CD4-positive, alpha-beta T cell (primary cell): ENCODE data around the gene SLC28A1. TPM values are rescaled to one million over a fixed set of nuclear protein-coding genes. Genes with fewer than 3 reads are reported as not detected.

ENCODE experiments used
- ATAC-seq: fragments of 200-7000 bp; cut with Tn5 transposase; one replicate; pipeline ENCODE4 v1.10.0; 2022; ENCODE audit warnings: mild to moderate bottlenecking; ENCODE audit not compliant: poor library complexity
- CTCF ChIA-PET: fragments of 350-600 bp; sonication (Branson Sonifier 250); formaldehyde crosslinking; loops from one replicate; lab custom pipeline; 2021; ENCODE audit warnings: antibody characterized with exemption, inconsistent platforms; lab: Charles Lee
- POLR2A ChIA-PET: fragments of 350-600 bp; sonication (Branson Sonifier 250); formaldehyde crosslinking; loops from one replicate; lab custom pipeline; 2021; ENCODE audit warnings: antibody characterized with exemption, inconsistent platforms; lab: Charles Lee
- DNase-seq, 14 experiments: peaks; one replicate each; pipeline ENCODE4 v3.0.0-alpha.2; 2013 to 2020; ENCODE audit warnings: mixed read lengths in 2 of 14
- H3K27ac ChIP-seq, 2 donors: one replicate each; pipeline versions ENCODE4 v1.5.1 to v1.7.0; 2013; ENCODE audit warnings: low read length in 2 of 2, low read depth in 1 of 2, mild to moderate bottlenecking in 1 of 2
- H3K27me3 ChIP-seq, 2 experiments: 1 replicate in 1 of 2; 2 replicates in 1 of 2; pipeline versions ENCODE4 v1.6.1 to v1.7.0; 2013; ENCODE audit warnings: low read length in 2 of 2, control low read depth in 1 of 2, mild to moderate bottlenecking in 1 of 2, moderate library complexity in 1 of 2; ENCODE audit not compliant: insufficient read depth in 2 of 2, control insufficient read depth in 1 of 2
- H3K36me3 ChIP-seq: one replicate; pipeline ENCODE4 v1.6.1; 2013; ENCODE audit warnings: low read length, control low read depth; ENCODE audit not compliant: insufficient read depth
- H3K4me1 ChIP-seq: one replicate; pipeline ENCODE4 v1.6.1; 2013; ENCODE audit warnings: low read length, control low read depth; ENCODE audit not compliant: insufficient read depth
- H3K4me3 ChIP-seq: one replicate; pipeline ENCODE4 v1.5.1; 2013; ENCODE audit warnings: mild to moderate bottlenecking, low read length, moderate library complexity
- H3K9me3 ChIP-seq, 2 experiments: 1 replicate in 1 of 2; 2 replicates in 1 of 2; pipeline versions ENCODE4 v1.6.1 to v1.7.0; 2013; ENCODE audit warnings: low read length in 2 of 2, mild to moderate bottlenecking in 2 of 2, control low read depth in 1 of 2, moderate library complexity in 1 of 2; ENCODE audit not compliant: control insufficient read depth in 1 of 2, insufficient read depth in 1 of 2
- H3K27ac Mint-ChIP-seq: one replicate; pipeline ENCODE4 v1.8.0; 2020; ENCODE audit warnings: mixed read lengths
- H3K27me3 Mint-ChIP-seq: one replicate; pipeline ENCODE4 v1.8.0; 2021; ENCODE audit warnings: mixed read lengths
- H3K36me3 Mint-ChIP-seq: one replicate; pipeline ENCODE4 v1.8.0; 2021; ENCODE audit warnings: low read depth, mixed read lengths
- H3K4me1 Mint-ChIP-seq: one replicate; pipeline ENCODE4 v1.8.0; 2021; ENCODE audit warnings: low read depth, mixed read lengths
- H3K4me3 Mint-ChIP-seq: one replicate; pipeline ENCODE4 v1.8.0; 2020; ENCODE audit warnings: mild to moderate bottlenecking, mixed read lengths
- H3K9me3 Mint-ChIP-seq: one replicate; pipeline ENCODE4 v1.8.0; 2020; ENCODE audit warnings: mixed read lengths
- CTCF ChIP-seq: fragments of 200-600 bp; IDR thresholded peaks from one replicate; pipeline ENCODE4 v1.8.0; 2022; ENCODE audit warnings: antibody characterized with exemption, mild to moderate bottlenecking
- intact Hi-C, 2 experiments: fragments of 100-400 bp; cut with DNase I in 1 of 2; cut with micrococcal nuclease in 1 of 2; formaldehyde crosslinking; loops; one replicate each; pipeline versions ENCODE4 v1.15.1 to v1.9.0; 2023 to 2025; cut with DNase I, micrococcal nuclease
- total RNA-seq, 174 experiments: library from RNA in 2 of 174; stranded (reverse) in 2 of 174; gene quantifications; one replicate each; pipeline ENCODE4 v1.2.3 and lab custom pipeline; 2021 to 2026

The SLC28A1 gene
- total RNA-seq, 2 experiments from 2014 or later: not detected

DNA sequence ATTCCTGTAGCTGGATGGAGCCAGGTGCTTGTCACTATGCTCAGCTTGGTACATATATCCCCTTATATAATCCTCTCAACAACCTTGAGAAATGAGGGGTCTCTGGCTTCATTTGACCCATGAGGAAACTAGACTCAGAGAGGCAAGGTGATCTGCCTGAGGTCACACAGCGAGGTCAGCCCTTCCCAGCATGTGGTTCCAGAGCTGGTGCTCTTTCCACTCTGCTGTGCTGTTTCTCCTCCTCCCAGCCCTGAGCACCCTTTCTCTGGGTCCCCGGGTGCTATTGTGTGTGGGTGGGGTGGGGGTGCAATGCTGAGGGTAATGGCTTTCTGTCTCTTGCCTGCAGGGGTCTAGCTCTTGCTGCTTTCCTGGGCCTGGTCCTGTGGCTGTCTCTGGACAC, 19.3 kb downstream of the SLC28A1 start:
- peaks cover 0 to 9% of the 10 kb centered on the region in 2 experiments for H3K9me3 ChIP-seq
- no peaks in the 10 kb centered on the region for H3K9me3 Mint-ChIP-seq
- ATAC-seq (no peak), DNase-seq (no peak)
- H3K36me3 Mint-ChIP-seq: no peaks in the 10 kb centered on the region
- no peaks in the 10 kb centered on the region for H3K36me3 ChIP-seq
- H3K27me3 ChIP-seq: no peaks in the 10 kb centered on the region
- H3K27me3 Mint-ChIP-seq: no peaks in the 10 kb centered on the region
- H3K4me1 Mint-ChIP-seq: no peaks in the 10 kb centered on the region
- POLR2A ChIA-PET: no interaction called here
- no peak for TF ChIP-seq CTCF
- no peaks in the 10 kb centered on the region for H3K4me1 ChIP-seq
- no peak overlapping the region for H3K4me3 Mint-ChIP-seq
- intact Hi-C loops: no loop called here
- CTCF ChIA-PET: no interaction called here
- no peak overlapping the region for H3K4me3 ChIP-seq
- no peak overlapping the region for H3K27ac ChIP-seq
- H3K27ac Mint-ChIP-seq: no peak overlapping the region

DNA sequence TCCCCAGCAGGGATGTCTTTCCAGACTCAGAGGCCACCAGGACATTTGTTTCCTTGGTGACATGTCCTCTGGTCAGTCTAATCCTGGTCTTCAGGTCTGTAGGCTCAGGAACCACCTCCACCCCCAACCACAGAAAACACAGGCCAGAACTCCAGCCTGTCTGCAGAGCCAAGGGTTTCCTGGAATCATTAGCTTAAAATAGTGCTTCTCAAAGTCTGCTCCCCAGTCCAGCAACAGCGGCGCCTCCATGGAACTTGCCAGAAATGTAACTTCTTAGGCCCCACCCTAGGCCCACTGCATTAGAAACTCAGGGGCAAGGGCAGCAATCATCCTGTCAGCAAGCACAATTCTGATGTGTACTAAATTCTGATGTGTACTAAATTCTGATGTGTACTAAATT, 20.0 kb downstream of the SLC28A1 start:
- Histone ChIP-seq H3K27ac (no peak overlapping the region), H3K4me3 (no peak overlapping the region), H3K36me3 (no peaks in the 10 kb centered on the region), H3K9me3 (peaks cover 0 to 9% of the 10 kb centered on the region in 2 experiments), H3K4me1 (no peaks in the 10 kb centered on the region), H3K27me3 (no peaks in the 10 kb centered on the region)
- intact Hi-C loops: no loop called here
- POLR2A ChIA-PET: no interaction called here
- Mint-ChIP-seq H3K9me3 (no peaks in the 10 kb centered on the region), H3K36me3 (no peaks in the 10 kb centered on the region), H3K27me3 (no peaks in the 10 kb centered on the region), H3K4me1 (no peaks in the 10 kb centered on the region), H3K4me3 (no peak overlapping the region), H3K27ac (no peak overlapping the region)
- CTCF ChIA-PET: no interaction called here
- ATAC-seq (no peak), DNase-seq (no peak)
- no peak for TF ChIP-seq CTCF

GRCh38 chr15:84905016-84905916, 20.8 kb downstream of the SLC28A1 start:
- no peaks in the 10 kb centered on the region for H3K36me3 ChIP-seq
- H3K36me3 Mint-ChIP-seq: no peaks in the 10 kb centered on the region
- H3K4me1 ChIP-seq: no peaks in the 10 kb centered on the region
- H3K9me3 ChIP-seq: peaks cover 0 to 9% of the 10 kb centered on the region in 2 experiments
- H3K27me3 Mint-ChIP-seq: no peaks in the 10 kb centered on the region
- H3K4me3 Mint-ChIP-seq: no peak overlapping the region
- no peaks in the 10 kb centered on the region for H3K27me3 ChIP-seq
- CTCF ChIA-PET: no interaction called here
- no peak overlapping the region for H3K27ac Mint-ChIP-seq
- intact Hi-C loops: loop anchor here in 1 of 2 experiments (5.0 kb wide), 1 partner anchor 43 kb away; no protein-coding TSS in a partner anchor
- POLR2A ChIA-PET: no interaction called here
- ATAC-seq (no peak), DNase-seq (no peak)
- no peak for TF ChIP-seq CTCF
- H3K27ac ChIP-seq: no peak overlapping the region
- H3K4me3 ChIP-seq: no peak overlapping the region
- H3K4me1 Mint-ChIP-seq: no peaks in the 10 kb centered on the region
- H3K9me3 Mint-ChIP-seq: no peaks in the 10 kb centered on the region
